Measurements from ENCODE around the gene RASSF6.

- TF ChIP-seq POLR2A (IDR thresholded peaks at IDR 0.05) (no peak), CTCF (IDR thresholded peaks at IDR 0.05) (no peak)
Measured at GRCh38 chr4:73615613-73616012, 4.6 kb downstream of the RASSF6 start.
